Measurements from ENCODE around the gene METTL6.
A peak's percentile ranks its signal among the peaks of the same experiment; 100 is the strongest.

The METTL6 gene

GRCh38 chr3:15409239-15409638, 18.1 kb downstream of the METTL6 start:
- Histone ChIP-seq H3K9me3 (ENCODE audit: control insufficient read depth, low read length) (no peaks in the 10 kb centered on the region), H3K79me2 (no peaks in the 10 kb centered on the region), H3K4me2 (ENCODE audit: low read length) (no peak overlapping the region), H3K27me3 (ENCODE audit: control insufficient read depth, insufficient read depth, low read length) (no peaks in the 10 kb centered on the region), H3K4me1 (no peaks in the 10 kb centered on the region), H3K9ac (no peak overlapping the region), H3K4me3 (ENCODE audit: low read depth, low read length) (no peak overlapping the region), H2AFZ (no peak overlapping the region), H3K36me3 (ENCODE audit: control insufficient read depth, insufficient read depth, low read length) (no peaks in the 10 kb centered on the region), H3K27ac (no peak overlapping the region)
- TF ChIP-seq CTCF (IDR thresholded peaks at IDR 0.05): no peak

GRCh38 chr3:15405448-15406050, 21.8 kb downstream of the METTL6 start:
- H3K9me3 ChIP-seq (ENCODE audit: control insufficient read depth, low read length): no peaks in the 10 kb centered on the region
- H3K4me2 ChIP-seq (ENCODE audit: low read length): no peak overlapping the region
- no peaks in the 10 kb centered on the region for H3K79me2 ChIP-seq
- H3K9ac ChIP-seq: no peak overlapping the region
- H3K27ac ChIP-seq: no peak overlapping the region
- H3K36me3 ChIP-seq (ENCODE audit: control insufficient read depth, insufficient read depth, low read length): no peaks in the 10 kb centered on the region
- H3K4me1 ChIP-seq: no peaks in the 10 kb centered on the region
- H3K4me3 ChIP-seq (ENCODE audit: low read depth, low read length): no peak overlapping the region
- no peak overlapping the region for H2AFZ ChIP-seq
- H3K27me3 ChIP-seq (ENCODE audit: control insufficient read depth, insufficient read depth, low read length): no peaks in the 10 kb centered on the region
- peak; percentile 77 for TF ChIP-seq CTCF (IDR thresholded peaks at IDR 0.05)

- Histone ChIP-seq H2AFZ (no peak overlapping the region), H3K36me3 (ENCODE audit: control insufficient read depth, insufficient read depth, low read length) (no peaks in the 10 kb centered on the region), H3K27me3 (ENCODE audit: control insufficient read depth, insufficient read depth, low read length) (no peaks in the 10 kb centered on the region), H3K4me1 (no peaks in the 10 kb centered on the region), H3K27ac (no peak overlapping the region), H3K4me3 (ENCODE audit: low read depth, low read length) (no peak overlapping the region), H3K79me2 (no peaks in the 10 kb centered on the region), H3K9ac (no peak overlapping the region), H3K4me2 (ENCODE audit: low read length) (no peak overlapping the region), H3K9me3 (ENCODE audit: control insufficient read depth, low read length) (no peaks in the 10 kb centered on the region)
- TF ChIP-seq CTCF (IDR thresholded peaks at IDR 0.05): no peak
Observed at GRCh38 chr3:15404767-15405166, 22.6 kb downstream of the METTL6 start.

DNA sequence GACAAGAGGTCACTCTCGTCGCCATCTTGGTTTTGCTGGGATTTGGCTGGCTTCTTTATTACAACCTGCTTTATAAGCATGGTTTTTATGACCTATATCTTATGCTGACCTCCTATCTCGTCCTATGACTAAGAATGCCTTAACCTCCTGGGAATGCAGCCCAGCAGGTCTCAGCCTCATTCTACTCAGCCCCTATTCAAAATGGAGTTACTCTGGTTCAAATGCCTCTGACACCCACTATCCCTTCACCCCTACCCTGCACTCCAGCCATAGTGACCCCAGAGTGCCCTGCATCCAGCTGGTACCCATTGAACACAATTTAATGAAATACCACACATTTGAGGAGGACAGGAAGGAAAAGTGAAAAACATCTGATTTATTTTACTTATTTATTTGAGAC, 23.4 kb downstream of the METTL6 start:
- Histone ChIP-seq H3K9ac (no peak overlapping the region), H3K27ac (no peak overlapping the region), H3K27me3 (ENCODE audit: control insufficient read depth, insufficient read depth, low read length) (no peaks in the 10 kb centered on the region), H3K4me3 (ENCODE audit: low read depth, low read length) (no peak overlapping the region), H3K9me3 (ENCODE audit: control insufficient read depth, low read length) (no peaks in the 10 kb centered on the region), H3K4me1 (no peaks in the 10 kb centered on the region), H3K4me2 (ENCODE audit: low read length) (no peak overlapping the region), H3K79me2 (no peaks in the 10 kb centered on the region), H2AFZ (no peak overlapping the region), H3K36me3 (ENCODE audit: control insufficient read depth, insufficient read depth, low read length) (no peaks in the 10 kb centered on the region)
- no peak for TF ChIP-seq CTCF (IDR thresholded peaks at IDR 0.05)

GRCh38 chr3:15403495-15403894, 23.8 kb downstream of the METTL6 start:
- H3K36me3 ChIP-seq (ENCODE audit: control insufficient read depth, insufficient read depth, low read length): no peaks in the 10 kb centered on the region
- no peak for TF ChIP-seq CTCF (IDR thresholded peaks at IDR 0.05)
- H3K27me3 ChIP-seq (ENCODE audit: control insufficient read depth, insufficient read depth, low read length): no peaks in the 10 kb centered on the region
- no peak overlapping the region for H3K4me3 ChIP-seq (ENCODE audit: low read depth, low read length)
- no peaks in the 10 kb centered on the region for H3K9me3 ChIP-seq (ENCODE audit: control insufficient read depth, low read length)
- H2AFZ ChIP-seq: no peak overlapping the region
- H3K4me2 ChIP-seq (ENCODE audit: low read length): no peak overlapping the region
- H3K27ac ChIP-seq: no peak overlapping the region
- H3K9ac ChIP-seq: no peak overlapping the region
- H3K79me2 ChIP-seq: no peaks in the 10 kb centered on the region
- no peaks in the 10 kb centered on the region for H3K4me1 ChIP-seq
